OCI-LY1 (cell line): ENCODE data around the gene F10.

Experiments
- EZH2 ChIP-seq: fragments of 200-600 bp; sonication (generic), shearing (Covaris generic); IDR thresholded peaks from 2 replicates; pipeline ENCODE4 v1.8.0; 2017; ENCODE audit warnings: borderline replicate concordance, mixed run types, mild to moderate bottlenecking, antibody characterized with exemption, low read length, moderate library complexity, mixed read lengths
- TF ChIP-seq, protein P1 (sequence below): fragments of 200-600 bp; sonication (generic), shearing (Covaris generic); IDR thresholded peaks from 2 replicates; pipeline ENCODE4 v1.5.1; 2017; ENCODE audit warnings: mild to moderate bottlenecking, antibody characterized with exemption, low read length, moderate library complexity, mixed read lengths

DNA sequence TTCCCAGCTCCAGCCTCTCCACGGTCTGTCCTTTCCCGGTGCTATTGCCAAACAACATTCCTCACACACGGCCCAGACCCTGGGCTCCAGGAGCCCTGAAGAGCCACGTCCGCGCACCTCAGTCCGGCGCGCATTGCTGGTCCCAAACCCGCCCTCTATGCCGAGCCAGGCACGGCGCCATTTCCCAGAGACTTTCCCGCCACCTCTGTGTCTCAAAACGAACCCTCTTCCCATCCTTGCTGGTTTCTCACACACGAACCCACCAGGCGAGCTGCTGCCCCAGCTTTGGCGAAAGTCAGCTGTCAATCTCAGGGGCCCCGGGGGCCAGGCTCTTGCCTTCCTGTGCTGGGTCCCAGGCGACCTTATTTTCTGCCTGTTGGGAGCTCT is 45.0 kb upstream of the F10 start:
- TF ChIP-seq, protein P1, sequence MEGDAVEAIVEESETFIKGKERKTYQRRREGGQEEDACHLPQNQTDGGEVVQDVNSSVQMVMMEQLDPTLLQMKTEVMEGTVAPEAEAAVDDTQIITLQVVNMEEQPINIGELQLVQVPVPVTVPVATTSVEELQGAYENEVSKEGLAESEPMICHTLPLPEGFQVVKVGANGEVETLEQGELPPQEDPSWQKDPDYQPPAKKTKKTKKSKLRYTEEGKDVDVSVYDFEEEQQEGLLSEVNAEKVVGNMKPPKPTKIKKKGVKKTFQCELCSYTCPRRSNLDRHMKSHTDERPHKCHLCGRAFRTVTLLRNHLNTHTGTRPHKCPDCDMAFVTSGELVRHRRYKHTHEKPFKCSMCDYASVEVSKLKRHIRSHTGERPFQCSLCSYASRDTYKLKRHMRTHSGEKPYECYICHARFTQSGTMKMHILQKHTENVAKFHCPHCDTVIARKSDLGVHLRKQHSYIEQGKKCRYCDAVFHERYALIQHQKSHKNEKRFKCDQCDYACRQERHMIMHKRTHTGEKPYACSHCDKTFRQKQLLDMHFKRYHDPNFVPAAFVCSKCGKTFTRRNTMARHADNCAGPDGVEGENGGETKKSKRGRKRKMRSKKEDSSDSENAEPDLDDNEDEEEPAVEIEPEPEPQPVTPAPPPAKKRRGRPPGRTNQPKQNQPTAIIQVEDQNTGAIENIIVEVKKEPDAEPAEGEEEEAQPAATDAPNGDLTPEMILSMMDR: no peak
- TF ChIP-seq EZH2: no peak
